Measurements from ENCODE around the gene RNF208. TPM values are rescaled to one million over a fixed set of nuclear protein-coding genes. Genes with fewer than 3 reads are reported as not detected.
A peak's percentile ranks its signal among the peaks of the same experiment; 100 is the strongest.

RNF208 gene
- total and polyA plus RNA-seq, 9 of the 15 experiments (the other 6 are each of a cell fraction or from before 2014, with no cell fraction given) = 0.15 to 6.9 (median 0.50) TPM; not detected in 2

- TF ChIP-seq AFF1 (IDR thresholded peaks at IDR 0.05; ENCODE audit: low read depth in 1 of 2, partially characterized antibody in 2 of 2) = no peak
- TF ChIP-seq DMBX1 (CRISPR knock-in tag; IDR thresholded peaks at IDR 0.05; ENCODE audit: borderline replicate concordance) = peak; percentile 64; the same call in 1 of the 2 replicates
- TF ChIP-seq ZNF239 (CRISPR knock-in tag; IDR thresholded peaks at IDR 0.05) = no peak
- 0 out of 2 replicates have a peak, but pooled peaks have one; percentile 31 for TF ChIP-seq ELF4 (CRISPR knock-in tag; IDR thresholded peaks at IDR 0.05)
- TF ChIP-seq MLLT1 (IDR thresholded peaks at IDR 0.05) = no peak
- TF ChIP-seq ZNF133 (CRISPR knock-in tag; IDR thresholded peaks at IDR 0.05) = no peak
- TF ChIP-seq ZNF444 (CRISPR knock-in tag; IDR thresholded peaks at IDR 0.05) = no peak
- no peak; the same call in 1 of the 2 replicates for TF ChIP-seq ZNF263 (CRISPR knock-in tag; IDR thresholded peaks at IDR 0.05; ENCODE audit: borderline replicate concordance)
- TF ChIP-seq GABPA (tag; conservative IDR thresholded peaks at IDR 0.05; ENCODE audit: low read depth) = no peak
- TF ChIP-seq RBM15 (IDR thresholded peaks at IDR 0.05; ENCODE audit: insufficient read depth, low read length) = no peak
- no peak for TF ChIP-seq GTF3C2 (IDR thresholded peaks at IDR 0.05; ENCODE audit: borderline replicate concordance, extremely low read depth, insufficient read length)
Observed at GRCh38 chr9:137240318-137240840, 18.3 kb upstream of the RNF208 start (continued).

Data from K562 (cell line).